Measurements from ENCODE around the gene MYRF. TPM values are rescaled to one million over a fixed set of nuclear protein-coding genes. Genes with fewer than 3 reads are reported as not detected.

The MYRF gene
- total RNA-seq, 1 donor, result 0.36 TPM

DNA sequence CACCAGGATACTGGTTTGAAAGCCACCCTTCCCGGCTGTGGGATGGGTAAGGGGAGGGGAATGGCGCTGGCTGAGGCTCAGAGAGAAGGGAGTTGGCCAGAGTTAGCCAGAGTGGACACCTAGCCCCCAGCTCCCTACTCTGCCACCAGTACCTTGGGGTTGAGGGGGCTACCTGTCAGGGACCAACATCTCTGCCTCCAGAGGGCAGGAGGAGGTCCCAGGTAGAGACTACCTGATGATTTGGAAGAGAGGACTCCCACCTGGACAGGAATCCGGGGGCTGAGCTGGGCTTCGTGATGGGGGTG is 3.7 kb downstream of the MYRF start:
- no peaks in the 10 kb centered on the region for H3K79me2 ChIP-seq (ENCODE audit: insufficient read depth, low read length)
- H3K36me3 ChIP-seq (ENCODE audit: insufficient read depth, low read length), result no peaks in the 10 kb centered on the region
- H3K9me3 ChIP-seq (ENCODE audit: low read depth, low read length), result no peaks in the 10 kb centered on the region
- H3K4me3 ChIP-seq (ENCODE audit: insufficient read depth, low read length), result no peak overlapping the region
- H2AFZ ChIP-seq (ENCODE audit: low read length), result no peak overlapping the region
- no peak overlapping the region for H3K27ac ChIP-seq (ENCODE audit: low read depth, low read length)
- peaks cover 10% of the 10 kb centered on the region for H3K27me3 ChIP-seq (ENCODE audit: insufficient read depth, low read length)
- no peak overlapping the region for H3K4me2 ChIP-seq (ENCODE audit: insufficient read depth, low read length)
- TF ChIP-seq CTCF (IDR thresholded peaks at IDR 0.05; ENCODE audit: extremely low read depth, low read depth, low read length), result no peak
- no peaks in the 10 kb centered on the region for H4K20me1 ChIP-seq (ENCODE audit: insufficient read depth, low read length)
- DNase-seq (ENCODE audit: insufficient read length, low spot score, missing footprints), result no peak
- peaks cover 14% of the 10 kb centered on the region for H3K4me1 ChIP-seq (ENCODE audit: insufficient read depth, low read length)

DNA sequence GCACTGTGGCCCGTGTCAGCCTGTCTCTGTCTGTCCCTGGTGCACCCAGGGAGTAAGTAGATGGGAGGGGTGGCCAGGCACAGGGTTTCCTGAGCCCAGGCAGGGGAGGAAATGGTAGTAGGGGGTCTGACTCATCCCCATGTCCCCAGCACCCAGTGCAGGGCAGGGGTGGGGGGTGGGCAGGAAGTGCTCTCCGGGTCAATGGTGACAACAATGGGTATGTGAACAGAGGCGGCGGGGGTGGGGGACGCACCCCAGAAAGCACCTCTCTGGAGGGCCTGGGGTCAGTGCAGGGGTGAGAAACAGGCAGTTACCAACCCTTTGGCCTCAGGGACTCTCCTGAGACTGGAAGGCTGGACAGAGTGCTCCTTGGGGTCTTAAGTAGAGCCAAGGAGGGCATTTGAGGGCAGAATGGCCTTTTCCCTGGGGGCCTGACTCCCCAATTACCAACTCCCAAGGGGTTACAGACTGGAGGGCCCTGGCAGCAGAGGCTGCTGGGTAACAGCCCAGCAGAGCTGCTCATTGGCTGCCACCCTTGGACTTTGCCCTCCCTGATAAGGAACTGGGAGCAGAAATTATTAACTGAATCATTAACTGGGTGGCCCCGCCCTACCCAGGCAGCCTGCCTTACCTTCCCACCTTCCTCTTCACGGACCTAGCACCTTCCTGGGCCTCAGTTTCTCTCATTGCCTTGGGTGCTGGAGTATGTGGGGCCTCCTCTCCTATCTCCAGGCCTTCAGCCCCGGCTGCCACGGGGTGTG is 4.2 kb downstream of the MYRF start:
- no peaks in the 10 kb centered on the region for H3K36me3 ChIP-seq (ENCODE audit: insufficient read depth, low read length)
- H3K4me2 ChIP-seq (ENCODE audit: insufficient read depth, low read length), result no peak overlapping the region
- H3K4me1 ChIP-seq (ENCODE audit: insufficient read depth, low read length), result peaks cover 14% of the 10 kb centered on the region
- H2AFZ ChIP-seq (ENCODE audit: low read length), result no peak overlapping the region
- no peaks in the 10 kb centered on the region for H3K9me3 ChIP-seq (ENCODE audit: low read depth, low read length)
- no peak overlapping the region for H3K27ac ChIP-seq (ENCODE audit: low read depth, low read length)
- TF ChIP-seq CTCF (IDR thresholded peaks at IDR 0.05; ENCODE audit: extremely low read depth, low read depth, low read length), result no peak
- H3K79me2 ChIP-seq (ENCODE audit: insufficient read depth, low read length), result no peaks in the 10 kb centered on the region
- no peak for DNase-seq (ENCODE audit: insufficient read length, low spot score, missing footprints)
- H3K4me3 ChIP-seq (ENCODE audit: insufficient read depth, low read length), result no peak overlapping the region
- H4K20me1 ChIP-seq (ENCODE audit: insufficient read depth, low read length), result no peaks in the 10 kb centered on the region
- H3K27me3 ChIP-seq (ENCODE audit: insufficient read depth, low read length), result peaks cover 10% of the 10 kb centered on the region

DNA sequence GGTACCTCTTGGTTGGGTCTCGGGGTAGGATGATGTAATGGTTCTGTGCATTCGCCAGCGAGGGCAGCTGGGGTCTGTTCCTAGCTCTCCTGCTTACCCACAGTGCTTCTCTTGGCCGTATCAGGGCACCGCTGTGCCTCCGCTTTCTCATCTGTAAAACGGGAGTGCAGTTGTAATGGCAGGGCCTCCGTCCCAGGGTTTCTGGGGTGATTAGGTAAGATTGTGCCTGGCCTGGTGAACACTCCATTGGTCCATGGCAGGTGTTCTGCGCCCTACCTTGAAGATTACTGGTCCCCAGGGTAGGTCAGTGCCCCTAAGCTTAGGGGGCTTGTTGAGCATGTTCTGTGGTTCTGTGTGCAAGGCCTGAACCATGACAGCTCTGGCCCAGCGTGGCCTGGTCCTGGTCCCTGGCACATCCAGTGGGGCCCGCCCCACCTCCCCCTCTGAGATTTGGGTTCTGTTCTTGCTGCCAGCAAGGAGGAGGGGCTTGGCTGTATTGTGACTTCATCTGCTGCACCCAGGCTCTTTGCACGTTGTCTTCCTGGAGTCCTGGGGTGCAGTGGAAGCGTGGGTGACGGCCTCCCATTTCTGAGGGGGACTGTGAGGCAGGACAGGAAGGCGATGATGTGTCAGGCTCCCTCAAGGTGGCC is 4.9 kb downstream of the MYRF start:
- no peak for TF ChIP-seq CTCF (IDR thresholded peaks at IDR 0.05; ENCODE audit: extremely low read depth, low read depth, low read length)
- no peaks in the 10 kb centered on the region for H3K9me3 ChIP-seq (ENCODE audit: low read depth, low read length)
- no peak overlapping the region for H3K27ac ChIP-seq (ENCODE audit: low read depth, low read length)
- no peaks in the 10 kb centered on the region for H4K20me1 ChIP-seq (ENCODE audit: insufficient read depth, low read length)
- no peaks in the 10 kb centered on the region for H3K36me3 ChIP-seq (ENCODE audit: insufficient read depth, low read length)
- peaks cover 6% of the 10 kb centered on the region for H3K27me3 ChIP-seq (ENCODE audit: insufficient read depth, low read length)
- no peak overlapping the region for H3K4me3 ChIP-seq (ENCODE audit: insufficient read depth, low read length)
- H3K4me2 ChIP-seq (ENCODE audit: insufficient read depth, low read length), result no peak overlapping the region
- no peak for DNase-seq (ENCODE audit: insufficient read length, low spot score, missing footprints)
- H3K79me2 ChIP-seq (ENCODE audit: insufficient read depth, low read length), result no peaks in the 10 kb centered on the region
- H2AFZ ChIP-seq (ENCODE audit: low read length), result no peak overlapping the region
- H3K4me1 ChIP-seq (ENCODE audit: insufficient read depth, low read length), result peaks cover 10% of the 10 kb centered on the region

GRCh38 chr11:61760946-61761345 is 8.5 kb downstream of the MYRF start:
- H3K4me2 ChIP-seq (ENCODE audit: insufficient read depth, low read length), result no peak overlapping the region
- H4K20me1 ChIP-seq (ENCODE audit: insufficient read depth, low read length), result no peaks in the 10 kb centered on the region
- H3K9me3 ChIP-seq (ENCODE audit: low read depth, low read length), result no peaks in the 10 kb centered on the region
- H3K27ac ChIP-seq (ENCODE audit: low read depth, low read length), result no peak overlapping the region
- H3K4me1 ChIP-seq (ENCODE audit: insufficient read depth, low read length), result peaks cover 5% of the 10 kb centered on the region
- DNase-seq (ENCODE audit: insufficient read length, low spot score, missing footprints), result no peak
- no peaks in the 10 kb centered on the region for H3K79me2 ChIP-seq (ENCODE audit: insufficient read depth, low read length)
- no peak overlapping the region for H3K4me3 ChIP-seq (ENCODE audit: insufficient read depth, low read length)
- TF ChIP-seq CTCF (IDR thresholded peaks at IDR 0.05; ENCODE audit: extremely low read depth, low read depth, low read length), result no peak
- H3K27me3 ChIP-seq (ENCODE audit: insufficient read depth, low read length), result peaks cover 2% of the 10 kb centered on the region
- no peak overlapping the region for H2AFZ ChIP-seq (ENCODE audit: low read length)
- no peaks in the 10 kb centered on the region for H3K36me3 ChIP-seq (ENCODE audit: insufficient read depth, low read length)

All from osteoblast (primary cell).